OCI-LY1 (cell line): ENCODE results near the gene NPC2.

Experiments
- CTCF ChIP-seq: fragments of 200-600 bp; sonication (generic), shearing (Covaris generic); IDR thresholded peaks from 2 replicates; pipeline ENCODE4 v1.5.1; 2017; ENCODE audit warnings: mild to moderate bottlenecking, antibody characterized with exemption, low read length, moderate library complexity, mixed read lengths
- EZH2 ChIP-seq: fragments of 200-600 bp; sonication (generic), shearing (Covaris generic); IDR thresholded peaks from 2 replicates; pipeline ENCODE4 v1.8.0; 2017; ENCODE audit warnings: borderline replicate concordance, mixed run types, mild to moderate bottlenecking, antibody characterized with exemption, low read length, moderate library complexity, mixed read lengths

DNA sequence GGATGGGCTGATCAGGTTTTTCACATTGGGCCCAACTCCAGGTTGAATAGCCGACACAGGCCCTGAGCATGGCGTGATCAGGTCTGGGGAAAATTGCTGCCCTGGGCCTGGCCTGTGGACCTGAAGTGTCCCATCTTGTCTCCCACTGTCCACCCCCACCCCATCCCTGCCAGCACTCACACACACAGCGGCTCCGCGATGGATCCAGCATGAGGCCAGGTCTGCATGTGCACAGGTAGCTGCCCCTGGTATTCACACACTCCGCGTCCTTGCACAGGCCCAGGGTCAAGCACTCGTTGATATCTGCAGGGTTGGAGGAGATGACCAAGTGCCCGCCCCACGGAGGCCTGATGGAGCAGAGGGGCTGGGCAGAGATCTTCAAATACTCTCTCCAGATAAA, 39.1 kb upstream of the NPC2 start:
- TF ChIP-seq CTCF (no peak), EZH2 (no peak)
